T47D (cell line): Measurements from ENCODE around the gene ADD3.
A peak's percentile ranks its signal among the peaks of the same experiment; 100 is the strongest.
"Not testable (repeated sequence)": the region's sequence is repeated elsewhere in the genome, so short reads cannot be mapped to it uniquely, and the experiment has no call there.

Source experiments
- DNase-seq, 2 experiments: peaks; one replicate each; pipeline versions ENCODE4 v3.0.0 to v3.0.0-alpha.2; 2011 to 2012; ENCODE audit warnings: low read depth in 1 of 2, low spot score in 1 of 2
- JUND ChIP-seq: IDR thresholded peaks from 2 replicates; pipeline ENCODE4 v1.6.1; 2012; ENCODE audit warnings: low read depth
- in situ Hi-C: cut with HindIII; loops from 2 replicates; pipeline ENCODE4 v1.10.0; 2016; ENCODE audit warnings: low sequenced_read_pairs, low pct_unique_long_range_greater_than_20kb

Gene ADD3

DNA sequence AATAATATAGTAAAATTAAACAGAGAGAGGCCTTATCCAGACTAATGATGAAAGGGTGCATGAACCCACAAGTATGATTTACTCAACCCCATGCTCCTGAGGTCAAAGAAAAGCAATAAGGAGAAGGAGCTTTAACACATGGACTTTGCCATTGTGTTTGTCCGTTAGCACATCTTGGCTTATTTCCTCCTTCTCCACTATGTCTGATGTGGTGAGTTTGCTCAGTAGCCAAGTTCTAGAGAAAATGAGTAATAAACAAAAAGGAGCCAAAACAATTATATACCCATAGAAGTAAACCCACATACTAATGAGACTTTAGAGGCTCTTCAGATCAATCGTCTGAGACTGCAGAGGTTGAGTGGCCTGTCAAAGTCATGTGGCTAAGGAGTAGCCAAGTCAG lies 26.1 kb upstream of the ADD3 start:
- TF ChIP-seq JUND: no peak
- no peak for DNase-seq
- in situ Hi-C loops: no loop called here

DNA sequence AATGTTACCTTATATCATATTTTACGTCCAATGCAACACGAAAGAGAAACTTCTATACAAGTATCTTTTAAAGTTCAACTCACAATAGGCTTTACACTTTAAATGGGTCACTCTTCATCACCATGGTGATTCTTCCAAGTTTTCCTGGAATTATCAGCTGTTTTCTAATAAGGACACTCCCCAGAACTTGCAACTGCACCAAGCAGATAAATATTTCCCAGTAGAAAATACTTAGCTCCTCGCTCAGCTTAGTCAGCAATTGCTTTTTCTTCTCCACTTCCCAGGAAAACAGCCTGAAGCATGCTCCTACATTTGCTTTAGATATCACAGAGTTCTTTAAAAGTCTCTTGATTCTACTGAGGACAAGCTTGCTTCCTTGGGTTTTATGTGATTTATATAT lies 25.7 kb upstream of the ADD3 start:
- no peak for DNase-seq
- in situ Hi-C loops: no loop called here
- no peak for TF ChIP-seq JUND

DNA sequence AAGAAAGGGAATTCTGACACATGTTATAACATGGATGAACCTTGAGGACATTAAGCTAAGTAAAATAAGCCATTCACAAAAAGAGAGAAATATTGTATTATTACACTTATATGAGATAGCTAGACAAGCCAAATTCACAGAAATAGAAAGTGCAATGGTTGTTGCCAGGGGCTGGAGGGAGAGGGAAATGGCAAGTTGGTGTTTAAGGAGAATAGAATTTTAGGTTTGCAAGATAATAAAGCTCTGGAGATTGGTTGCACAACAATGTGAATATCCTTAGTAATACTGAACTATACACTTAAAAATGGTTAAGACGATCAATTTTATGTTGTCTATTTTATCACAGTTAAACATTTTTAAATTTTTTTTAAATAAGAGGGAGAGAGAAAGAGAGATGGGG lies 25.0 kb upstream of the ADD3 start:
- TF ChIP-seq JUND: no peak
- DNase-seq: no peak
- in situ Hi-C loops: no loop called here

DNA sequence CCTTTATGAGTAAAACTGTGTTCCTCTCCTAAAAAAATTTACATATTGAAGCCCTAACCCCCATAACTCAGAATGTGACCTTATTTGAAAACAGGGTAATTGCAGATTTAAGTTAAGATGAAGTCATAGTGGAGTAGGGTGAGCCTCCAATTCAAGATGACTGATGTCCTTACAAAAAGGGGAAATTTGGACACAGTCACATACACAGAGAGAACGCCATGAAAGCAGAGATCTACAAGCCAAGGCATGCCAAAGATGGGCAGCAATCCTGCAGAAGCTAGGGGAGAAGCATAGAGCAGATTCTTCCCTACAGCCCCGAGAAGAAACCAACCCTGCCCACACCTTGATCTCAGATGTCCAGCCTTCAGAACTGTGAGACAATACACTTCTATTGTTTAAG lies 23.8 kb upstream of the ADD3 start:
- DNase-seq: no peak
- in situ Hi-C loops: no loop called here
- TF ChIP-seq JUND: no peak

DNA sequence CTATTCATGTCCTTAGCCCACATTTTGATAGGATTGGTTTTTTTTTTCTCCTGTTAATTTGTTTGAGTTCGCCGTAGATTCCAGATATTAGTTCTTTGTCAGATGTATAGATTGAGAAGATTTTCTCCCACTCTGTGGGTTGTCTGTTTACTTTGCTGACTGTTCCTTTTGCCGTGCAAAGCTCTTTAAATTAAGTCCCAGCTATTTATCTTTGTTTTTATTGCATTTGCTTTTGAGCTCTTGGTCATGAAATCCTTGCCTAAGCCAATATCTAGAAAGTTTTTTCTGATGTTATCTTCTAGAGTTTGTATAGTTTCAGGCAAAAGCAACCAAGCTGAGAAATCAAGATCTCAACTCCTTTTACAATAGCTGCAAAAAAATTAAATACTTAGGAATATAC lies 22.0 kb upstream of the ADD3 start:
- in situ Hi-C loops, DNase-seq: not testable (repeated sequence)
- TF ChIP-seq JUND: peak; percentile 47; the same call in 1 of the 2 replicates

GRCh38 chr10:109987452-109988211 lies 20.2 kb upstream of the ADD3 start:
- TF ChIP-seq JUND: no peak
- DNase-seq: peak in 1 of 2 experiments; percentile 66
- in situ Hi-C loops: no loop called here

GRCh38 chr10:109988212-109988596 lies 19.6 kb upstream of the ADD3 start:
- TF ChIP-seq JUND: no peak
- in situ Hi-C loops: no loop called here
- no peak for DNase-seq

GRCh38 chr10:109991266-109991855 lies 16.4 kb upstream of the ADD3 start:
- no peak for TF ChIP-seq JUND
- DNase-seq: no peak
- in situ Hi-C loops: no loop called here

- in situ Hi-C loops: no loop called here
- no peak for DNase-seq
- no peak for TF ChIP-seq JUND
These were observed 15.3 kb upstream of the ADD3 start for GRCh38 chr10:109992485-109992884.

DNA sequence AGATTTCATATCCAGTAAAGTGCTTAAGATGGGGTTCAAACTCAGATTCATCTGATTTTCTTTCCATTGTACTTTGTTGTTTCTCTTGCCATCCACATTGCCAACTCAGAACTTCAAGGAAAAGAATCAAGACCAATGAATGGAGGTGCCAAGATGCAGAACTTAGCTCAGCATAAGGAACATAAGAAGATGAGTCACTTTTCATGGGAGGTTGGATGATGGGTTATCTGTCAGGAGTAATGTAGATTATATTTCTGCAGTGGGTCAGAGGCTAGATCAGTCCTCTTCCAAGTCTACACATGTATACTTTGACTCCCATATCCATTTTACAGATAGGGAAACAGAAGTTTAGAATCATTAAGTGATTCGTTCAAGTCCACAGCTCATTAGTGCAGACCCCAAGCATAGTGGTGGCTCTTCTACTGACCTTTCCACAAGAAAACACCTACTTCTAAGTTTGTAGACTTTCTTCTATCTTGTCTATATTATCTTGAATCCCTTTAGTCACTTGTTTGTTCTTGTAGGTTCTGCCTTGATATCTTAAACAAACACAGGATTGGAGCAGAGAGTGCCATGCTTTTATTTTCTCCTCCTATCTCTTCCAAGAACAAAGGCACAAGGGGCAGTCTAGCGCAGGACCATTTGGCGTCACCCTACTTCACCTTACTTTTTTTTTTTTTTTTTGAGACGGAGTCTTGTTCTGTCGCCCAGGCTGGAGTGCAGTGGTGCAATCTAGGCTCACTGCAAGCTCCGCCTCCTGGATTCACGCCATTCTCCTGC lies 14.0 kb upstream of the ADD3 start:
- TF ChIP-seq JUND: no peak
- DNase-seq: no peak
- in situ Hi-C loops: no loop called here

GRCh38 chr10:109994711-109995577 lies 12.8 kb upstream of the ADD3 start:
- no peak for DNase-seq
- in situ Hi-C loops: no loop called here
- TF ChIP-seq JUND: no peak

DNA sequence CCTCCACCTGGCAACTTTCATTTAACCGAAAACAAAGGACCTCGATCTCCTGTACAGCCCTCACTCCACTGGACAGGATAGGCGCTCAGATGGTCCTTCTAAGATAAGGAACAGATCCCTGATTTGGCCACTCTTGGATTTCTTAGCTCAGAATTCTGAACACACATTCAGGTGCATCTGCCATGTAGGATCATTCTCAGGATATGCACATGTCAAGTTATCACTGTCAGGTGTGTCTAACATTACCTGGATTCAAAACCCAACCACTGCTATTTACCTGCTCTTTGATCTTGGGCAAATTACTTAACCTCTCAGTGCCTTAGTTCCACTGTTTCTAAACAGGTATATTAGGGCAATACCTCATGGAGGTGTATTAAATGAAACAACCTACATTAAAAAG lies 12.2 kb upstream of the ADD3 start:
- in situ Hi-C loops: no loop called here
- no peak for DNase-seq
- no peak for TF ChIP-seq JUND
